Activated T-cell treated with anti-CD3 and anti-CD28 coated beads, Interleukin-2, amount 50 U/mL, for 48 hours (primary cell): ENCODE measurements around the gene LRG1.
A peak's percentile ranks its signal among the peaks of the same experiment; 100 is the strongest.

ENCODE experiments used
- DNase-seq, 2 experiments: peaks; one replicate each; pipeline ENCODE4 v3.0.0-alpha.2; 2020

LRG1 gene

GRCh38 chr19:4524808-4525562, 14.9 kb downstream of the LRG1 start:
- DNase-seq, result peak; percentile 82 to 83

GRCh38 chr19:4523306-4524110, 16.3 kb downstream of the LRG1 start:
- DNase-seq, result peak; percentile 45 to 55

- no peak for DNase-seq
These were observed 17.4 kb downstream of the LRG1 start for GRCh38 chr19:4522291-4523002.

- DNase-seq, result no peak
These were observed 18.0 kb downstream of the LRG1 start for GRCh38 chr19:4521888-4522242.

GRCh38 chr19:4521170-4521887, 18.5 kb downstream of the LRG1 start:
- DNase-seq, result no peak

- DNase-seq, result no peak
These were observed 20.1 kb downstream of the LRG1 start for GRCh38 chr19:4519521-4520277.

- no peak for DNase-seq
These were observed 20.7 kb downstream of the LRG1 start for GRCh38 chr19:4519172-4519496.

GRCh38 chr19:4518345-4519171, 21.3 kb downstream of the LRG1 start, which contains the start of gene PLIN4:
Gene PLIN4 (minus strand): TSS chr19:4518486. CDS start chr19:4518272, 214 bp downstream.
- no peak for DNase-seq

- no peak for DNase-seq
These were observed 22.3 kb downstream of the LRG1 start for GRCh38 chr19:4517451-4518057.

GRCh38 chr19:4516939-4517300, 22.9 kb downstream of the LRG1 start:
- no peak for DNase-seq

- DNase-seq, result no peak
These were observed 23.5 kb downstream of the LRG1 start for GRCh38 chr19:4516199-4516938.

- DNase-seq, result no peak
These were observed 24.1 kb downstream of the LRG1 start for GRCh38 chr19:4515732-4516131.

GRCh38 chr19:4513248-4513647, 26.6 kb downstream of the LRG1 start:
- no peak for DNase-seq

- DNase-seq, result no peak
These were observed 27.8 kb downstream of the LRG1 start for GRCh38 chr19:4512070-4512469.

- no peak for DNase-seq
These were observed 28.4 kb downstream of the LRG1 start for GRCh38 chr19:4511300-4512054.

GRCh38 chr19:4510435-4511255, 29.2 kb downstream of the LRG1 start:
- no peak for DNase-seq

- no peak for DNase-seq
These were observed 31.1 kb downstream of the LRG1 start for GRCh38 chr19:4508698-4509097.

GRCh38 chr19:4507804-4508203, 32.0 kb downstream of the LRG1 start:
- DNase-seq, result no peak

- DNase-seq, result no peak
These were observed 32.7 kb downstream of the LRG1 start for GRCh38 chr19:4507150-4507452.
